HCT116 (cell line): Measurements from ENCODE around the gene UBL4B. TPM values are rescaled to one million over a fixed set of nuclear protein-coding genes. Genes with fewer than 3 reads are reported as not detected.

Source experiments
- ATAC-seq: fragments of 200-7000 bp; cut with Tn5 transposase; 2 replicates; pipeline ENCODE4 v1.9.1; 2020; ENCODE audit warnings: mild to moderate bottlenecking, moderate library complexity
- Bru-seq: library from RNA; stranded (reverse); fragments of 400-500 nt; gene quantifications from one replicate; lab custom pipeline; 2021; lab: Mats Ljungman, UMichigan
- BruChase-seq, 2 experiments: library from RNA; stranded (reverse); fragments of 400-500 nt; gene quantifications; one replicate each; lab custom pipeline; 2021; lab: Mats Ljungman, UMichigan
- BruUV-seq: library from RNA; stranded (reverse); fragments of 400-500 nt; replicated peaks from 2 replicates; lab custom pipeline; 2021; lab: Mats Ljungman, UMichigan
- CTCF ChIA-PET: fragments of 300-600 bp; sonication (Branson Sonifier 250); formaldehyde crosslinking; loops from one replicate; lab custom pipeline; 2021; ENCODE audit warnings: antibody characterized with exemption; lab: Charles Lee
- POLR2A ChIA-PET: fragments of 300-600, 350-600 bp; sonication (Branson Sonifier 250); formaldehyde crosslinking; loops from one replicate; lab custom pipeline; 2021; ENCODE audit warnings: antibody characterized with exemption; lab: Charles Lee
- RAD21 ChIA-PET, 2 experiments: fragments of 300-600 bp; sonication (Branson Sonifier 250); formaldehyde crosslinking; loops; one replicate each; lab custom pipeline; 2023; ENCODE audit warnings: low total read pairs in 2 of 2; ENCODE audit not compliant: uncharacterized antibody in 2 of 2, unreplicated experiment in 2 of 2, low non-redundant PET in 1 of 2; lab: Charles Lee
- DNase-seq: peaks from one replicate; pipeline ENCODE4 v3.0.0-alpha.2; 2010; ENCODE audit warnings: low read depth, low spot score
- H2AFZ ChIP-seq: fragments of 200-600 bp; shearing (Covaris generic), sonication (generic); 2 replicates; pipeline ENCODE4 v1.6.1; 2017; ENCODE audit warnings: low read depth, mixed run types, mixed read lengths, antibody characterized with exemption, low read length; ENCODE audit not compliant: poor library complexity, severe bottlenecking
- H3K27ac ChIP-seq: 2 replicates; pipeline ENCODE4 v1.5.1; 2012; ENCODE audit warnings: low read depth, low read length
- H3K27me3 ChIP-seq: fragments of 200-600 bp; sonication (generic); 2 replicates; pipeline ENCODE4 v1.6.1; 2016; ENCODE audit warnings: mixed run types, low read length, mixed read lengths; ENCODE audit not compliant: insufficient read depth
- H3K36me3 ChIP-seq, 2 experiments: fragments of 200-500 bp in 1 of 2; fragments of 200-600 bp in 1 of 2; sonication (Bioruptor generic) in 1 of 2; sonication (generic) in 1 of 2; 2 replicates each; pipeline versions ENCODE4 v1.5.1 to v1.6.1; 2014 to 2016; ENCODE audit warnings: low read length in 2 of 2, inconsistent platforms in 1 of 2, mixed read lengths in 1 of 2, mixed run types in 1 of 2; ENCODE audit not compliant: insufficient read depth in 2 of 2, control insufficient read depth in 1 of 2
- H3K4me1 ChIP-seq, 2 experiments: fragments of 200-600 bp in 1 of 2; sonication (generic) in 1 of 2; 2 replicates each; pipeline versions ENCODE4 v1.5.1 to v1.6.1; 2012 to 2017; ENCODE audit warnings: low read length in 2 of 2, inconsistent platforms in 1 of 2, mild to moderate bottlenecking in 1 of 2, mixed read lengths in 1 of 2, mixed run types in 1 of 2, moderate library complexity in 1 of 2; ENCODE audit not compliant: insufficient read depth in 2 of 2, control insufficient read depth in 1 of 2
- H3K4me2 ChIP-seq: fragments of 200-600 bp; sonication (generic); 2 replicates; pipeline ENCODE4 v1.6.1; 2017; ENCODE audit warnings: mixed run types, low read length, mixed read lengths
- H3K4me3 ChIP-seq, 2 experiments: fragments of 200-600 bp in 1 of 2; sonication (generic) in 1 of 2; replicated peaks in 1 of 2; 2 replicates each; pipeline ENCODE4 v1.5.1; 2011 to 2016; ENCODE audit warnings: low read length in 2 of 2, control low read depth in 1 of 2, low read depth in 1 of 2, mild to moderate bottlenecking in 1 of 2, mixed read lengths in 1 of 2, mixed run types in 1 of 2
- H3K79me2 ChIP-seq: fragments of 200-600 bp; sonication (generic); 2 replicates; pipeline ENCODE4 v1.6.1; 2017; ENCODE audit warnings: mild to moderate bottlenecking, mixed run types, low read length, moderate library complexity, mixed read lengths; ENCODE audit not compliant: insufficient read depth
- H3K9ac ChIP-seq: fragments of 200-600 bp; sonication (generic); 2 replicates; pipeline ENCODE4 v1.6.1; 2016; ENCODE audit warnings: low read length, mixed read lengths
- H3K9me2 ChIP-seq: fragments of 200-600 bp; sonication (generic), shearing (Covaris generic); 2 replicates; pipeline ENCODE4 v1.6.1; 2017; ENCODE audit warnings: mixed run types, mild to moderate bottlenecking, moderate library complexity; ENCODE audit not compliant: insufficient read depth
- H3K9me3 ChIP-seq, 2 experiments: fragments of 200-500 bp in 1 of 2; fragments of 200-600 bp in 1 of 2; sonication (Bioruptor generic) in 1 of 2; sonication (generic) in 1 of 2; 2 replicates each; pipeline ENCODE4 v1.6.1; 2014 to 2017; ENCODE audit warnings: low read length in 2 of 2, mixed read lengths in 2 of 2, inconsistent platforms in 1 of 2, low read depth in 1 of 2, mild to moderate bottlenecking in 1 of 2, mixed run types in 1 of 2, moderate library complexity in 1 of 2; ENCODE audit not compliant: control insufficient read depth in 1 of 2, insufficient read depth in 1 of 2
- H4K20me1 ChIP-seq: fragments of 200-600 bp; sonication (generic), shearing (Covaris generic); 2 replicates; pipeline ENCODE4 v1.6.1; 2017; ENCODE audit warnings: mixed run types, mild to moderate bottlenecking, moderate library complexity; ENCODE audit not compliant: insufficient read depth
- CBX3 ChIP-seq: IDR thresholded peaks from 2 replicates; pipeline ENCODE4 v1.6.1; 2012; ENCODE audit warnings: low read depth
- ELF1 ChIP-seq: IDR thresholded peaks from 2 replicates; pipeline ENCODE4 v1.6.1; 2012; ENCODE audit warnings: low read depth, borderline replicate concordance
- JUND ChIP-seq: IDR thresholded peaks from 2 replicates; pipeline ENCODE4 v1.6.1; 2012
- POLR2AphosphoS5 ChIP-seq: IDR thresholded peaks from 2 replicates; pipeline ENCODE4 v1.6.1; 2011; ENCODE audit warnings: mild to moderate bottlenecking, low read depth, low read length, moderate library complexity
- RAD21 ChIP-seq: IDR thresholded peaks from 2 replicates; pipeline ENCODE4 v1.6.1; 2012; ENCODE audit warnings: low read depth, mild to moderate bottlenecking
- SP1 ChIP-seq: IDR thresholded peaks from 2 replicates; pipeline ENCODE4 v1.6.1; 2012; ENCODE audit warnings: low read depth
- TCF7L2 ChIP-seq: IDR thresholded peaks from 2 replicates; pipeline ENCODE4 v1.7.0; 2011; ENCODE audit warnings: borderline replicate concordance, inconsistent platforms; ENCODE audit not compliant: insufficient read depth, insufficient read length; ENCODE audit errors: extremely low read depth
- ZFX ChIP-seq: fragments of 450-650 bp; IDR thresholded peaks from 2 replicates; pipeline ENCODE4 v1.6.1; 2017
- ZNF274 ChIP-seq: fragments of 200-500 bp; sonication (Bioruptor generic); IDR thresholded peaks from 2 replicates; pipeline ENCODE4 v1.6.1; 2014; ENCODE audit warnings: mild to moderate bottlenecking, low read depth, low read length, inconsistent platforms
- intact Hi-C: fragments of 100-400 bp; cut with micrococcal nuclease; formaldehyde crosslinking; loops from 2 replicates; pipeline ENCODE4 v1.10.0; 2022
- long read RNA-seq: library from polyadenylated mRNA; unstranded; transcript quantifications from one replicate; pipeline ENCODE4 v2.0.0, GENCODE V29; 2021; ENCODE audit not compliant: unreplicated experiment
- polyA plus RNA-seq: library from polyadenylated mRNA; unstranded; fragments of >200 nt; gene quantifications from 2 replicates; pipeline ENCODE4 v1.2.1, GENCODE V29; 2012; ENCODE audit warnings: missing spikeins
- total RNA-seq: library from RNA; stranded (reverse); gene quantifications from one replicate; pipeline ENCODE4 v1.2.1, GENCODE V29; 2021; ENCODE audit not compliant: unreplicated experiment
- TF ChIP-seq, protein P1 (sequence below), 3 experiments: fragments of 200-600 bp in 1 of 3; sonication (generic) in 1 of 3; IDR thresholded peaks in 2 of 3; conservative IDR thresholded peaks in 1 of 3; 2 replicates each; pipeline ENCODE4 v1.5.1; 2012 to 2017; ENCODE audit warnings: low read depth in 2 of 3, low read length in 2 of 3, antibody characterized with exemption in 1 of 3, borderline replicate concordance in 1 of 3, control low read depth in 1 of 3, mild to moderate bottlenecking in 1 of 3, mixed read lengths in 1 of 3, mixed run types in 1 of 3, moderate library complexity in 1 of 3; ENCODE audit not compliant: insufficient read depth in 1 of 3
- TF ChIP-seq, protein P2 (sequence below): IDR thresholded peaks from 2 replicates; pipeline ENCODE4 v1.6.1; 2012

Gene UBL4B
- total RNA-seq: 0.57 TPM
- 0.10 and 0.27 TPM in 2 replicates for polyA plus RNA-seq
- Bru-seq, nascent RNA: percentile 18 among the genes with signal in this experiment
- BruChase-seq, experiment 1, labeled RNA remaining after a 6-hour chase: not detected
- percentile 18 among the genes with signal in this experiment for BruChase-seq, experiment 2, labeled RNA remaining after a 2-hour chase
- long read RNA-seq: 0 reads

DNA sequence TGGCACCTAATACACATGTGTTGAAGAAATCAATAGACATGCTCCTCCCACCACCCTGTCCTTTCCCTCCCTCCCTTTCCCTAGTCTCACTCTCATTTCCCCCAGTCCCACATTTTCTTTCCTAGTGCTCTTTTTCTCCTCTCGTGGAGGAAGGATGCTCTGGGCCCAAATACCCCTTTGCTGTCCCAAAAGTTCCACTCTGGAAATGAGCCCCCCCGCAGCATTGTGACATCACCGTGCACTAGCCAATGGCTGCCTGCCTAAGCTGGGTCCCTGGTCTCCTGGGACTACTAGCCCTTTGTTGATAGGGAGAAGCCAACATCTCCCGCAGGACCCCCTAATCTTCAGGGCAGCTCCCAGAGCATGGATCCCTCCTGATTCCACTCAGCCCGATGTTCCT lies at the start of gene UBL4B:
UBL4B (plus strand) TSS at position 301 of the 400 bp plus-strand sequence; CDS start at position 393, 92 bp downstream.
- peaks cover 7% of the 10 kb centered on the region; the same call in 1 of the 2 replicates for H3K27me3 ChIP-seq
- H4K20me1 ChIP-seq: no peaks in the 10 kb centered on the region
- POLR2A ChIA-PET: no interaction called here
- no peak within 1 kb of the TSS for H3K9ac ChIP-seq
- H3K9me3 ChIP-seq: no peaks in the 10 kb centered on the region
- CTCF ChIA-PET: no interaction called here
- RAD21 ChIA-PET: no interaction called here
- H3K4me1 ChIP-seq: no peaks in the 10 kb centered on the region
- intact Hi-C loops: no loop called here
- no peaks in the 10 kb centered on the region for H3K79me2 ChIP-seq
- H3K9me2 ChIP-seq: no peaks in the 10 kb centered on the region
- H2AFZ ChIP-seq: no peak within 1 kb of the TSS
- BruUV-seq: no TSS peak
- ATAC-seq (no peak), DNase-seq (no peak)
- TF ChIP-seq, protein P1, sequence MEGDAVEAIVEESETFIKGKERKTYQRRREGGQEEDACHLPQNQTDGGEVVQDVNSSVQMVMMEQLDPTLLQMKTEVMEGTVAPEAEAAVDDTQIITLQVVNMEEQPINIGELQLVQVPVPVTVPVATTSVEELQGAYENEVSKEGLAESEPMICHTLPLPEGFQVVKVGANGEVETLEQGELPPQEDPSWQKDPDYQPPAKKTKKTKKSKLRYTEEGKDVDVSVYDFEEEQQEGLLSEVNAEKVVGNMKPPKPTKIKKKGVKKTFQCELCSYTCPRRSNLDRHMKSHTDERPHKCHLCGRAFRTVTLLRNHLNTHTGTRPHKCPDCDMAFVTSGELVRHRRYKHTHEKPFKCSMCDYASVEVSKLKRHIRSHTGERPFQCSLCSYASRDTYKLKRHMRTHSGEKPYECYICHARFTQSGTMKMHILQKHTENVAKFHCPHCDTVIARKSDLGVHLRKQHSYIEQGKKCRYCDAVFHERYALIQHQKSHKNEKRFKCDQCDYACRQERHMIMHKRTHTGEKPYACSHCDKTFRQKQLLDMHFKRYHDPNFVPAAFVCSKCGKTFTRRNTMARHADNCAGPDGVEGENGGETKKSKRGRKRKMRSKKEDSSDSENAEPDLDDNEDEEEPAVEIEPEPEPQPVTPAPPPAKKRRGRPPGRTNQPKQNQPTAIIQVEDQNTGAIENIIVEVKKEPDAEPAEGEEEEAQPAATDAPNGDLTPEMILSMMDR (IDR thresholded peaks at IDR 0.05 in 2 of 3, conservative IDR thresholded peaks at IDR 0.05 in 1 of 3; ENCODE audit: borderline replicate concordance in 1 of 3, insufficient read depth in 1 of 3, low read depth in 2 of 3, low read length in 2 of 3): no peak
- TF ChIP-seq ZFX (no peak), SP1 (no peak), JUND (no peak), RAD21 (no peak), POLR2AphosphoS5 (no peak)
- TF ChIP-seq, protein P2, sequence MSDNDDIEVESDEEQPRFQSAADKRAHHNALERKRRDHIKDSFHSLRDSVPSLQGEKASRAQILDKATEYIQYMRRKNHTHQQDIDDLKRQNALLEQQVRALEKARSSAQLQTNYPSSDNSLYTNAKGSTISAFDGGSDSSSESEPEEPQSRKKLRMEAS: no peak
- no peak within 1 kb of the TSS for H3K27ac ChIP-seq
- no peaks in the 10 kb centered on the region for H3K36me3 ChIP-seq
- H3K4me3 ChIP-seq: no peak within 1 kb of the TSS
- H3K4me2 ChIP-seq: no peak within 1 kb of the TSS

DNA sequence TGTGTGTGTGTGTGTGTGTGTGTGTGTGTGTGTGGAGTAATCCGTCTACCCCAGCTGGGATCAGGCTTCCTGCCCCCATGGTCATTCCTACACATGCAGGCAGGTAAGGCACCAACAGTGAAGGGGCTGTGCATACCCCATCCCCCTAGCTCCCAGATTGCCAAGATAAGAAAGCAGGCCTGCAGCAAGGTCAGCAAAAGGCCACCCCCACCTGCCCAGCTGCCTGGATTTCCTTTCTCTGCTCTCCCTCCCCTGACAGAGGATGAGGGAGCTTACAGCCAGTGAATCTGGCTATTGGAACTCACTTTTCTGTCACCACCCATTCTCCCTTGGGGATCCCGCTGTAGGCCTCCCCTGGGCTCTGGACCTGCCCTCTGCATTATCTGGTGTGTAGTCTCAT lies 49.6 kb upstream of the UBL4B start:
- no peak overlapping the region for H3K9ac ChIP-seq
- H3K27me3 ChIP-seq: no peaks in the 10 kb centered on the region
- intact Hi-C loops: no loop called here
- H3K4me1 ChIP-seq: no peaks in the 10 kb centered on the region
- no peaks in the 10 kb centered on the region for H3K9me2 ChIP-seq
- H4K20me1 ChIP-seq: no peaks in the 10 kb centered on the region
- ChIA-PET POLR2A (no interaction called here), RAD21 (no interaction called here), CTCF (no interaction called here)
- H3K9me3 ChIP-seq: no peaks in the 10 kb centered on the region
- TF ChIP-seq ZNF274: no peak
- TF ChIP-seq TCF7L2: no peak
- TF ChIP-seq CBX3: no peak
- TF ChIP-seq POLR2AphosphoS5: no peak
- no peak for TF ChIP-seq ELF1
- H3K36me3 ChIP-seq: 0 out of 4 replicates have a peak, but pooled peaks cover 0 to 2% of the 10 kb centered on the region in 2 experiments
- BruUV-seq: no TSS peak
- H3K4me3 ChIP-seq: no peak overlapping the region
- H2AFZ ChIP-seq: no peak overlapping the region
- no peaks in the 10 kb centered on the region for H3K79me2 ChIP-seq
- no peak overlapping the region for H3K4me2 ChIP-seq
- ATAC-seq (no peak), DNase-seq (no peak)
- no peak overlapping the region for H3K27ac ChIP-seq
